ENCODE measurements around the gene PSMB11.

Gene PSMB11

DNA sequence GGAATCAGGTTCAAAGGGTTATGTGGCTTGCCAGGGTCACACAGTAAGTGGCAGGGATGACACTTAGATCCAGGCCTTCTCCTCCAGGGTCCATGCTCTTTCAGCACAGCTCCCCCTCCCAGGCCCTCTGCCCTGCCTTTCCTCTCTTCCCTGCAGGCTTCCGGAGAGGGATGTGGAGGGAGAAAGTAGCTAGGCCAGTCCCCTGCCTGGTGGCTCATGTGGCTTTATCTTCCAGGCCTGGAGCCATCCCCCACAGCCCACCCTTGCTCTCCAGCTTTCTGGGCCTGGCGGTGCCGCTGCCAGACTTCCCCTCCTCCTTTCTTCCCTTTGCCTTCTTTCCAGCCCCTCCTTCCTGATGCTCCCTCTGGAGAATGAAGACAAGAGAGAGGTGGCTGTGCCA is 1.7 kb downstream of the PSMB11 start:
- no peak for DNase-seq

DNA sequence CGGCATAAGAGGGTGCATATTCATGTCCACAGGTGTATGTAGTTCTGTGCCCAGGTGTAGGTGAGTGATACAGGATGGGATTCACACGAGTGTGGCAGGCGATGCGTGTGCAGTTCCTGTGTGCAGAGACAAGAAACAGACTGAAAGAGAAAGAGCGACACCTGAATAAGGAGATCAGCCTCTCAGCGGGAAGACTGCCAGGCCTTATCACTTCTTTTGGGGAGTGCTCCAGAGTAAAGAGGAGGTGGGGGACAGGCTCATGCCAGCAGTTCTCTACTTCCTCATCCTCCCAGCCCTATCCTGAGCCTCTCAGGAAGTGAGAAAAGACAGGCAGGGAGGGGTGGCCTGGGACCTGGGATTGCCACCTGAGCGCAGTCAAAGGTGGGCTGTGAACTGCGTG is 2.8 kb downstream of the PSMB11 start:
- DNase-seq = no peak

DNA sequence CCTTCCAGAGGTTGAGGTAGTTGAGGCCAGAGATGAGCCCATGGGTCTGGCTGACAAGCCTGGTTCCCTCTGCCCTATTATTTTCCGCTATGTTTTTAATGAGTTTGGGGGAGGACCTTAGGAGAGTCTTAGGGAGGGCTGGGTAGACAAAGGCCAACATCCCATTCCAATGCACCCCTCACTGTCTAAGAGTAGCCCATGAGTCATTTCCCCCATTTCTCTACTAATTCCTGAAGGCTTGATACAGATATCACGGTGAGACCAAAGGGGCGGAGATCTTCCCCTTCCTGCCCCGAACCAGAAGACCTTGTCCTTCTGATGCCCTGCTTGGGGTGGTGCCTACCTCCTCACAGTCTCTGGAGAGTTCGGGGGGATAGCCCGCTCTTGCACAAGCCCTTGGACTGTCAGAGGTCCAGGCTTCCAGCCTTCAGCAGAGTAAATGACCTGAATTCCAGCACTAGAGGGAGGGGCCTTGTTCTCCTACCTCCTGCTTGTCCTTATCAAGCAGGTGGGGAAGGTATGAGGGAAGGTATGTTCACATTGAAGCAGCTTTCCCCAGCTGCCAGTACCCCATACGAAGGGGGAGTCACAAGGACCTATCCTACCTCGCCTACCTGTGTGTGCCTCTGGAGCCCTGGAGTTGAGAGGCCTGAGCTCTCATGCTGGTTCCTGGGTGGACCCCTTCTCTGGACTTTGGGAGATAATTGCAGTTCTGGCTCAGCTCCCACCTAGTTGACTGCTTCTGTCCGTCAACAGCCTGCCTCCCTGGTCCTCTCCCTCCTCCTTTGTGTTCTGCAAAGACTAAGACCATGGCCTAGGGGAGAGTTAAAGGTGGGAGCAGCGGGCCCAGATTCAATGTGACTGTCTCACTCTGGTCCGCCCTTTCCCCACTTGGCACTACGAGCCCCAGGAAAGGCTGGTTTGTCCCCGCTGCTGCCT is 3.7 kb downstream of the PSMB11 start:
- DNase-seq = peak; percentile 42

DNA sequence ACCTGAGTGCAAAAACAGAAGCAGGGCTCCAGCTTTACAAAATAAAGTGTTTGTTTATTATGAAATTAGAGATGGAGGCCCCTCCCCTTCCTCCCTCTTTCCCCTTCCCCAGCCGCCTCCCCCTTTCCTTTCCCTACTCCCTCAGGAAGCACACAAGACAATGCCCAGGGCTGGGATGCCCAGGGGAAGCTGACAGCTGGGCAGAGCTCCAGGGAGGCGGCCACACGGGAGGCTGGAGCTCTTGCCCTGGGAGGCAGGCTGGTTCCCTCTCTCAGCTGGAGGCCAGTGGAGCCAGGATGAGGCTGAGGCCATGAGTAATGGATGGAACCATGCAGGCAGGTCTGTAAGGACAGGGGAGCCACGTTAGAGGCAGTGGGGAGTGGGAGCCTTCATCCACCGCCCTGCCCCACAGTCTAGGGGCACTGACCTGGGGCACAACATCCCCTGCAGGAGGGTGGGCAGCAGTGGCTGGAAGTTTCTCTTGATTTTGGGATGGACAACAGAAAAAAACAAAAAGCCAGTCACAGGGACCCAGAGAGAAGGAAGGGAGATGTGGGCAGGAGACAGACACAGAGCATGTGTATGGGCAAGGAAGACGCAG is 5.1 kb downstream of the PSMB11 start:
- DNase-seq = peak; percentile 71

DNA sequence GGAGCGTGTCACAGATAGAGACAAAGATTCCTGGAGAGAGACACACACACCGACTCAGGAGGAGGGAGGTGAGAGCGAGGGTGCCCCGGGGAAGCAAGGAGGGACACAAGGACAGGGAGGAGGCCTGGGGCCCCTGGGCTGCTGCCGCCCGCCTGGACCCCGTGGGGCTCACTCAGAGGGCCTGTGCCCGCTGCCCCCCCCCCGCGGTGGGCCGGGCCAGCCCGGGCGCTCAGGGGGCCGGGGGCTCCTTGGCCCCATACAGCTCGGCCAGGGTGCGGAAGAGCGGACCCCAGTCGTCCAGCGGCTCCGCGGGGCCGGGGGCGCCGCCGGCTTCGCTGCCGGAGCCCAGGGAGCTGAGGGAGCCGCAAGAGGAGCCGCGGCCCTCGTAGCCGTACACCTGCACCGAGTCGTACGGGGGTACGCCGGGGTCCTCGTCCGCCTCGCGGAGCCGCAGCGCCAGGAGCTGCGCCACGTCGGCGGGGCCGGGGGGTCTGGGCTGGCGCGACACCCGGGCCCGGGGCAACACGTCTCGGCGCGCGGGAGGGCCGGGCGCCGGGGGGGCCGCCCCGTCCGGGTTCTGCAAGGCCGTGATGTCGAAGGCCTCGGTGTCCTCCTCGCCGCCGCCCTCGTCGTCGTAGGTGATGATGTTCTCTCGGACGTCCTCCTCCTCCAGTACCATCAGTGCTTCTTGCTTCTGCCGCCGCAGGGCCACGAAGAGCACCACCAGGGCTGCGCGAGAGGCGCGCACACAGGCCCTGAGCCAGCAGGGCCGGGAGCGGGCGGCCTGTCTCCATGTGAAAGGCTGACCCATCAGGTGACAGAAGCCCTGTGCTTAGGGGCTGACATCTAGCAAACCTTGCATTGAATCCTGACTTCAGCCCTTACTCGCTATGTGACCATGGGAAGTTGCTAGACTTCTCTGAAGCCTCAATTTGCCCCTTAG is 6.0 kb downstream of the PSMB11 start:
- no peak for DNase-seq

DNA sequence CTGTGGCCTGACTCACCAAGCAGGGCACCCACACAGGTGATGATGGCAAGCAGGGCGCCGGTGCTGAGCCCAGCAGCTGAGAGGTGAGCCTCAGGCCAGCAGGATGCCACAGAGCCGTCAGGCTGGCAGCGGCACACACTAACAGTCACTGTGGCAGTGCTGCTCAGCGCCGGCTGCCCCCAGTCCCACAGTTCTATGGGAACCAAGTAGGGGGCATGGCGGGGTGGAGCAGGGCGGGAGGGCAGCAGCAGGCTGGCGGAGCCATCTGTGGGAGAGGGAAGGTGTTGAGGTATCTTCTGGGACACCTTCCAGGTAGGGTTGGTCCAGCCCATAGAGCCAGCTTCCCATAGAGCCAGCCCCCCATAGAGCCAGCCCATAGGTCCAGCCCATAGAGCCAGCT is 7.0 kb downstream of the PSMB11 start:
- no peak for DNase-seq

DNA sequence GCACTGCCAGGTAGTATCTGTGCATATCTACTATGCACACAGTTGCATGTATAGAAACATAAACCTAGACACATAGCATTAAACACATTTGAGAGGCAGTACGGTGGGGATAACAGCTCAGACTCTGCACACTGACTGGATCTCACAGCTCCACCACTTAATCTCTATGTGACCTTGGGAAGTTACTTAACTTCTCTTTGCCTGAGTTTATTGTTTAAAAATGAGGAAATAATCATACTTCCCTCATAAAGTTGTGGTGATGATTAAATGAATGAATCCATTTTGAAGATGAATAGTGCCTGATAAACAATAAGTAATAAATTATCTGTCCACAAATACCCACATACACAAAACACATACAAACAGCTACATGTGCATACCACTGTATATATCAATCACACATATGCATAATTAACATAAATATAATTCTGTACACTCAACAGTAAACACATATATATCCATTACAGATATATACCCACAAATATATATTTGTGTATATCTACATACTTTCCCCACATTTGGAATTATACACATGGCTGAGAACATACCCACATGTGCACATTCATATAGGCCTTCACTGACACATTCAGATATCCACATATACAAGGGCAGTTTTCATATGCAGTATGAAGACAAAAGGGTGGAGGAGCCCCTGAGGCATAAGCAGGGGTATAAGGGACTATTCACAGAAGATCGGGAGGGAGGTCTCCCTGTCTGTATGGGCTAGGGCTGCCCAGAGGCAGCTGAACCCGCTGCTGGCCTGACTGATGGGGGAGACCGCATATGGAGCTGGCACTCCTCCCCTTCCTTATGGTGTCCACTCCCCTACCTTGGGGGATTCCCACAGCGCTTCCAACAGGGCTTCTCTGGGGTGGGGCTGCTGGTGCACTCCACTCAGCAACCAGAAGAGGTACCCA is 9.4 kb downstream of the PSMB11 start:
- no peak for DNase-seq

DNA sequence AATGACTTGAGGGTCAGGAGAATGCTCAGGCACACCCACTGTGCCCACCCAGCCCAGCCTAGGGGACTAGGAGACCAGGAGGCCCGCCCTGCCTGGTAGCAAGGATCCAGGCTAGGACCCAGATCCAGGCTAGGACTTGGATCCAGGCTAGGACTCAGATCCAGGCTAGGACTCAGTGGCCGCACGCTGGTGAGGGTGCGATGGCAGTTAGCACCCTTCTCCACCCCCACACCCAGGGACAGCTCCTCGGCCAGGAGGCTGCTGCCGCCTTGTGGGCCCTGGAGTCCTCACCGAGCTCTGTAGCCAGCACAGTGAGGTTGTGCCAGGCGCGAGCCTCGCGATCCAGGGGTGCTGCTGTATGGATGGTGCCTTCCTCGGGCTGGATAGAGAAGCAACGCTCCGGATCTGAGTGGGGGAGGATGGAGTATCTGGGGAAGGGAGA is 10.2 kb downstream of the PSMB11 start:
- no peak for DNase-seq

DNA sequence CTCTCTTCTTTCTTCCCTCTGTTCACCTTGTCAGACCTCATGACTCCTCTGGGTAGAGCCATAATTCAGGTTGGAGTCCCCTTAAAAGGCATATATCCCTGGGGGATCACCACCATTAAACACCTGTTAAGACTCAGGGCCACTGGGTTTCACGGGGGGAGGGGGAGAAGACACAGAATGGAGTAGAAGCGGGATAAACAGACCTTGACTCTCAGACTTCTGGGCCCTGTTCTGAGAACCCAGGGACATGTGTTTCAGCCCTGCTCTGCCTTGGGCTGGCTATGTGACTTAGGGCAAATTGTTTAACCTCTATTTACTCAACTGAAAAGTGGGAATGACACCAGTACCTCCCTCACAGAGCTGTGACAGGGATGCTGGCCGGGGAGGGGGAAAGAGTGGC is 10.7 kb downstream of the PSMB11 start:
- DNase-seq = no peak

DNA sequence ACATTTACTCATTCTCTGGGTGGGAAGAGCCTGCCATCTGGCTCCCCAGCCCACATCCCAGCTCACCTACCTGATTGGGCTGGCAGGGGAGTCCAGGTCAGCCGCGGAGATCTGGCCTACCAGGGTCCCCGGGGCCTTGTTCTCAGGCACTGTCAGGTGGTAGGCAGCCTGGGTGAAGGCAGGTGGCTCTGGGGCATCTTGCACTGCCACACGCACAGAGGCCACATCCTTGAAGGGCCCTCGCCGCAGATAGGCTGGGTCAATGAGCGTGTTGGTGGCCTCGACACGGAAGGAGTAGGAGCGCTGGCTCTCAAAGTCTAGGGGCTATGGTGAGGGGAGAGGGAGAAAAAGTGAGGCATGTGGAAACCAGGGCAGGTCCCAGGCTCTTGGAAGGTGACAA is 11.4 kb downstream of the PSMB11 start:
- DNase-seq = no peak

DNA sequence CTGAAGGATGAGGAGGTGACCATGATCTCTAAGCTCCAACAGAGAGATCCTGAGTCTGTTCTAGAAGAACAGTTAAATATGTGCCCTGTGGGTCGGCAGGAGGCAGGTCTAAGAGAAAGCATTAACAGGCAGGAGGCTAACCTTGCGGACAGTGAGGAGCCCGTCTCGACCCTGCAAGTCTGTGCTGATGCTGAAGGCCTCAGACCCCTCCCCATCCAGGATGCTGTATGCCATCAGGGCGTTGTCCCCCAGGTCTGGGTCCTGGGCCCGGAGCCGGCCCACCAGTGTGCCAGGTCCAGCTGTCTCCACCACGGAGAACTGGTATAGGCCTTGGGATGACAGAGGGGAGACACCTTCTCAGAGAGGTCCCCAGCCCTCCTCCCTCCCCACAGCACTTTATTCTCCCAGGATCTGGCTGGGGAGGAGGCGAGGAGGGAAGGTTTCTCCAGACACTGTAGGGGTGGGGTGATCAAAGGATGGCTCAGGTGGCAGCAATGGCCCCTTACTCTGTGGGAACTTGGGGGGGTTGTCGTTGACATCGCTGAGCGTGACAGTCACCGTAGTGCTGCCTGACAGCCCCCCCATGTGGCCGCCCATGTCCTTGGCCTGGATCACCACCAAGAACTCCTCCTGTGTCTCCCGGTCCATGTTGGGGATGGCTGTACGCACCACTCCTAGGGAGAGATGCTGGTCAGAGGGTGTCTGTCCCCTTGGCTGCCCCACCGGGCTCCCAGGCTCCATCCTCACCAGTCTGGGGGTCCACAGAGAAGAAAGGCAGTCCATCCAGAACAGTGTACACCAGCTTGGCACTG is 12.2 kb downstream of the PSMB11 start:
- no peak for DNase-seq

DNA sequence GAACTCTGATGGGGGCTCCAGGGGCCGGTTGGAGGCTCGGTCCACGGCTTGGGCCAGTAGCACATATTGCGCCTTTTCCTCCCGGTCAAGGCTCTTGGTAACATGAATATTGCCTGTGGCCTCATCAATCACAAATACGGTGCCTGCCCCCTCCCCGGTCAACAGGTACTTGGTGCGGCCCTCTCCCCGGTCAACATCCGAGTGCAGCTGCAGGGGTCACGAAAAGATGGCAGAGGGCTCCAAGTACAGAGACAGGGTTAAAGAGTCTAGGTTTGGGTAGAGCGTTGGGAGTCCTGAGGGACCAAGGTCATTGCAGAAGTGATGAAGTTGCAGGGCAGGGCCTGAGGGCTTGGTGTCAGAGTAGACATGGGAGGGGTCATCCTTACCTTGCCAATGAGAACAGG is 13.1 kb downstream of the PSMB11 start:
- no peak for DNase-seq

DNA sequence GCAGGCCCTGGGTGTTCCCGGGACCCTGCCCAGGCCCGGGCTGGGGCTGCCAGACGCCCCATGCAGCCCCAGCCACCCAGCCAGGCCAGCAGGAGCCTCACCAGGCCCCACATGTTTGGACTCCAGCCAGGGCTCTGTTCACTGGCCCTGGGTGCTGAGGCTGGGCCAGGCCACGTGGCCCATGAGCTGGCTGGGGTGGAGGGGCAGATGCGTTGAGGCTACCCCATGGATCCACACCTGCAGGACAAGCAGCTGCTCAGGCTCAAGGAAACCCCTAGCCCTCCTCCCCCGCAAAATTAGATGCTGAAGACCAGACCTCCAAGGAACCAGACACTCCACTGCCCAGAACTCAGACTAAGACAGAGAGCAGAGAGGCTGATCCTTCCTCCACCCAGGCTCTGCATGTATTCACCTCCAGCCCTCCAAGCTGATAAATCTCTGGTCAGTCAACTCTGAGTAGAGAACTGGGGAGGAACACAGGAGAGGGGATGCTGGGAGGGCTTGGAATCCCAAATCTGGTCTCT is 13.7 kb downstream of the PSMB11 start:
- no peak for DNase-seq

DNA sequence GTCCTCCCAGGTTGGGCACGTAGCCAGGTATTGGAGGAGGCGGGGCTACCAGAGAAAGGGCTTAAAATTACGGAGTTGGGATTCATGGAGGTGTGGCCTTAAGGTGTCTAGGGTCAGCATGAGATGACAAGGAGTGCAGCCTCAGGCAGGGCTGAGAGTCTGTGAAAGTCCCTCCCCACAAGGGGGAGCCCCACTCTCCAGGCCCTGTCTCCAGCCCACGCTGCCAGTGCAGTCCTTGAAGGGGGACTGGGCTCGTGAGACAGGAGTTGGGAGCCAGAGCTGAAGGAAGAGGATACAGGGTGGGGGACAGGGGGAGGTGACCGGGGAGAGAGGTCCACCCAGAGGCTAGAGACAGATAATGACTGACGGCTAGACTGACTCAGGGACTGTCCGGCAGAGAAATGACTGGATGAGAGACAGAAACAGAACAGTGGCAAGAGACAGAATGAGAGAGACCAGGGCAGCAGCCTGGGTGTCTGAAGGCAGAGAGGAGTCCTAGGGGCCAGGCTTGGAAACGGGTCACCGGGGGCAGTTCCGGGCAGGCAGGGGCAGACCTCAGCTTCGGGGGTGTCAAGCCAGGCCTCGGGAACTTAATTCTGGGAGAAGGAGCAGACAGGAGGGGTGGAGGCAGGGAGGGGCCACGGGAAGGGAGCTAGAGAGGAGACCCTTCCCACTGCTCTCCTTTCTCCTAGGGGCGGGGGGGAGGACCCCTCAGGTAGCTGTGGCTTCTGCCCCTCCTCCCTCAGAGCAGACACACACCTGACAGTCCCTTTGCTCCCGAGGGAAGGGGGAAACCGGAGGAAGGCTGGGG is 14.3 kb downstream of the PSMB11 start:
- DNase-seq = peak; percentile 73

DNA sequence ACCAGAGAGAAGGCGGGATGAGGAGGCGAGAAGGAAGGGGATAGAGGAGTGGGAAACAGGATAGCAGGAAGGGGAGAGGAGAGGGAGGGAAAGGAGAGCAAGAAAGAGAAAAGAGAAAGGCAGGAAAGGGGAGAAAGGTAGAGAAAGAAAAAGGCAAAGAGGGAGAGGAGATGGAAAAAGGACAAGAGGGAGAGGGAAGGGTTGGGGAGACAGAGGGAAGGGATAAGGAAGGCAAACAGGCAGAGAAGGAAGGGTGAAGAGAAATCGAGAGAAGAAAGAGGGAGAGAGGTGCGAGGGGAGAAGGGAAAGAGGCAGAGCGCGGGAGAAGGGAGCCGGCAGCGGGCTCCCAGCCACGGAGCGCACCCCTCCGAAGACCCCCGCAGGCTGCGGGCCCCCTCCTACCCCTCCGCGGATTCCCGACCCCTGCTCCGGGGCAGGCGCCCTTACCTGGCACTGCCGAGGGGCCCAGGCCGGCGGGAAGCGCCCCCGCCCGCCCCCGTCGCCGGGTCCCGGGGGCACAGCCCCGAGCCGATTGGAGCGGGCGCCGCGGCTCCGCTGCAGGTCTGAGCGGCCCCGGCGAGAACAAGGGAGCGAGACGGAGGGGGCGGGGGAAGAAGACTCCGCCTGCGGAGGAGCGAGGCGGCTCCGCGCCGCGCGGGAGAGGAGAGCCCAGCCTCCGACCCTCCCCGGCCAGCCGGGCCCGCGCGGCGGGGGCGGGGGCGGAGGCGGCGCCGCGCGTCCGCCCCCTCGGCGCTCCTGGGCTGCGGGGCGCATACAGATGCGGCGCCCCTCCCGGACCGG is 15.1 kb downstream of the PSMB11 start, which contains the start of gene CDH24:
TSS of gene CDH24 (minus strand) at position 565 of the 801 bp plus-strand sequence. CDS start 1,787 bp downstream, outside the sequence.
- DNase-seq = peak; percentile 76

DNA sequence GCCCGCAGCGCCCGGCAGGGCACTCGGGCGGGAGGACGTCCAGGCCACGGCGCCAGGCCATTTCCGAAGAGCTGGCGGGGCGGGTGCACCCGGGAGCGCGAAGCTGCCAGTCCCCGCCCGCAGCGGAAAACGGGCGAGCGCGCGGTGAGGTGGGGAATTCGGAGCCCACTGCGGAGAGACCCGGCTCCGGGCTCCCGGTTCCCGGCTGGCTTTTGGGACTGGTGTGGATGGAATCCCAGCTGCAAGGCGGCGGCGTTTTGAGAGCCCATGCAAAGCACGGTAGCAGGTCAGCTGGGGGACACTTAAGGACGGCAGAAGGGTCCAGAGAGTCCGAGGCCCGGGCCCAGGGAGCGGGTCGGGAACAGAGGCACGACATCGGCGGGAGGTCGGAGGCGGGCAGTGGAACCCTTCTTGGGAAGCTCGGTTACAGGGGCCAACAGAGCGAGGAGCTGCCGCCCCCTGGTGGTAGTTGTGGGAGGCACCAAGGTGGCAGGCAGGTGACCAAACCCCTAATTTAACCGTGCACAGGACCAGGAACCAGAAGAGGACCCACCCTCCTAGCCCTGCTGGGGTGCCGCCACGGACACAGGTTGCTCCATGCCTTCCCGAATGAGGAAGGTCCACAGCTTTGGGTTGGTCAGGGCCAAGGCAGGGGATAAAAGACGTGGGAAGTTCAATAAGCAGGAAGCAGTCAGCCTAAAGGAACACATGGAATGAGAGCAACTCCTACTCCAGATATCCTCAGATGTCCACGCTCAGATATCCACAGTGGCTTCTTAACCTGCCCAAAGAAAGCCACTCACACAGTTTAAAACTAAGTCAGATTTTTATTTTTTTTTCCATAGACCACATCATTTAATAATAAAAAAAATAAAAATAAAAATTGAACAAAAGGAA is 16.0 kb downstream of the PSMB11 start:
- DNase-seq = peak; percentile 79

DNA sequence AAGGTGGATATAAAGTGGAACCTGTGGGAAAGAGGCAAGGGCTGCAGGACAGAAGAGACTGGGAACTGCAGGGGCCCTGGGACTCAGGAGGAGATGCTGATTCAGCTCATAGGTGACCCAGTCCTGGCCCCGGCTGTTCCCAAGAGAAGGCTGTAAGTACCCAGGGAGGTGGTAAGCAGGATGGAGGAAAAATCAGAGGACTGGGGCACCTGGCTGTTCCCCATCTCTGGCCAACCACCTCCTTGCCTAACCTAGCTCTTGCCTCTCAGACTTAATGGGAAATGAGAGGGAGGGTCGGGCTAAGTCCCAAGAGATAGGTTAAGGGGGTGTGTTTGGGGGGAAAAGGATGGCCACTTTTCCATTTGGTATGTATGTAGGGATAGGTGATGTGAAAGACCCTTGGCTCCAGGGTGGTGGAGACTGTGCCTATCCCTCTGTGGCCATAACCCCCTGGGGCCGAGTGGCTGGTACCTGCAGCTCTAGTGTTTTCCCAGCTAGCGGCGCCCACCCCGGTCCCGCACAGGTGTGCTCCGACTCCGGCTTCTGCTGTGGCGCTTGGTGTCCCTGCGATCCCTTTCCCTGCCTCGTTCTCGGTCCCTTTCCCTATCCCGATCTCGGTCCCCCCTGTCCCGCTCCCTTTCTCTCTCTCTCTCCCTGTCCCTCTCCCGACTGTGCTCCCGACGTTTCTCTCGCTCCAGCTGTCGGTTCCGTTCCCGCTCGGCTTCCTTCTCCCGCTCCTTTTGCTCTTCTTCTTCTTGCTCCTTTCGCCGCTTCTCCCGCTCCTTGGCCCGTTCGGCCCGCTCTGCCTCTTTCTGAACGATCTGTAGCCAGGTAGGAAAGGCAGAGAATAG is 16.9 kb downstream of the PSMB11 start:
- no peak for DNase-seq

All from fibroblast of skin of back (primary cell).